Measurements from ENCODE around the gene NPPC.

GRCh38 chr2:231924889-231925275 lies 1.3 kb downstream of the NPPC start:
- TF ChIP-seq CTCF (IDR thresholded peaks at IDR 0.05; ENCODE audit: low read length) (no peak), EZH2 (IDR thresholded peaks at IDR 0.05; ENCODE audit: borderline replicate concordance, low read length) (no peak)

Measured in OCI-LY1 (cell line).